HepG2 (cell line): ENCODE measurements around the gene KDM1B. TPM values are rescaled to one million over a fixed set of nuclear protein-coding genes. Genes with fewer than 3 reads are reported as not detected.

ENCODE experiments used
- KDM6A ChIP-seq: IDR thresholded peaks from 2 replicates; pipeline ENCODE4 v1.6.1; 2016; ENCODE audit warnings: low read depth
- MAFF ChIP-seq: IDR thresholded peaks from 2 replicates; pipeline ENCODE4 v1.6.1; 2011; ENCODE audit warnings: low read depth, low read length, improper control_type of control experiment
- MAFK ChIP-seq, 2 experiments: IDR thresholded peaks in 1 of 2; conservative IDR thresholded peaks in 1 of 2; 2 replicates each; pipeline ENCODE4 v1.6.1; 2011; ENCODE audit warnings: improper control_type of control experiment in 2 of 2, low read length in 2 of 2
- POGK ChIP-seq: sonication (generic); formaldehyde crosslinking; conservative IDR thresholded peaks from 2 replicates; pipeline ENCODE4 v1.8.0; 2022; ENCODE audit warnings: mild to moderate bottlenecking, moderate library complexity, missing genetic modification reagents
- REL ChIP-seq: sonication (generic); formaldehyde crosslinking; conservative IDR thresholded peaks from 2 replicates; pipeline ENCODE4 v1.8.0; 2022; ENCODE audit warnings: mild to moderate bottlenecking, missing genetic modification reagents, moderate library complexity
- SAP130 ChIP-seq: IDR thresholded peaks from 2 replicates; pipeline ENCODE4 v1.6.1; 2016; ENCODE audit warnings: low read depth
- SIX4 ChIP-seq: sonication (generic); formaldehyde crosslinking; IDR thresholded peaks from 2 replicates; pipeline ENCODE4 v1.4.0; 2020; ENCODE audit warnings: missing genetic modification reagents
- SRF ChIP-seq: IDR thresholded peaks from 2 replicates; pipeline ENCODE4 v1.6.1; 2011; ENCODE audit warnings: mild to moderate bottlenecking, low read depth, low read length, moderate library complexity
- ZC3H4 ChIP-seq: sonication (generic); formaldehyde crosslinking; IDR thresholded peaks from 2 replicates; pipeline ENCODE4 v1.4.0; 2020; ENCODE audit warnings: missing genetic modification reagents, borderline replicate concordance
- ZNF12 ChIP-seq: sonication (generic); formaldehyde crosslinking; IDR thresholded peaks from 2 replicates; pipeline ENCODE4 v1.5.0; 2020; ENCODE audit warnings: missing genetic modification reagents
- ZNF563 ChIP-seq: sonication (generic); formaldehyde crosslinking; IDR thresholded peaks from 2 replicates; pipeline ENCODE4 v1.8.0; 2022; ENCODE audit warnings: mild to moderate bottlenecking, moderate library complexity, missing genetic modification reagents
- ZNF749 ChIP-seq: sonication (generic); formaldehyde crosslinking; IDR thresholded peaks from 2 replicates; pipeline ENCODE4 v1.8.0; 2022; ENCODE audit warnings: mild to moderate bottlenecking, missing genetic modification reagents, moderate library complexity, borderline replicate concordance
- ZSCAN20 ChIP-seq: sonication (generic); formaldehyde crosslinking; IDR thresholded peaks from 2 replicates; pipeline ENCODE4 v1.4.0; 2020; ENCODE audit warnings: missing genetic modification reagents, mild to moderate bottlenecking, borderline replicate concordance
- polyA plus RNA-seq, 8 experiments: library from polyadenylated mRNA; depleted of rRNA in 3 of 8; stranded (reverse) in 7 of 8; unstranded in 1 of 8; fragments of >200 nt; fragmentation: Illumina TruSeq in 4 of 8; extraction: Trizol in 4 of 8; gene quantifications; 2 replicates each; pipeline versions ENCODE4 v1.2.1 to v1.2.3, GENCODE V29; 2011 to 2016; ENCODE audit warnings: low read depth in 4 of 8, missing spikeins in 1 of 8, mixed read lengths in 1 of 8; ENCODE audit not compliant: insufficient read depth in 1 of 8
- total RNA-seq, 5 experiments: library from RNA; depleted of rRNA; stranded (reverse); fragments of >200 nt; fragmentation: Illumina TruSeq; extraction: Trizol; gene quantifications; 2 replicates each; pipeline ENCODE4 v1.2.3, GENCODE V29; 2016; ENCODE audit warnings: low read depth in 1 of 5
- TF ChIP-seq, protein P1 (sequence below): sonication (generic); formaldehyde crosslinking; IDR thresholded peaks from 2 replicates; pipeline ENCODE4 v1.4.0; 2020; ENCODE audit warnings: low read depth, missing genetic modification reagents
- TF ChIP-seq, protein P2 (sequence below): sonication (generic); formaldehyde crosslinking; IDR thresholded peaks from 2 replicates; pipeline ENCODE4 v1.4.0; 2020; ENCODE audit warnings: mild to moderate bottlenecking, missing genetic modification reagents
- TF ChIP-seq, protein P3 (sequence below), 2 experiments: sonication (generic) in 1 of 2; formaldehyde crosslinking in 1 of 2; IDR thresholded peaks; 2 replicates each; pipeline versions ENCODE4 v1.5.1 to v1.6.1; 2011 to 2020; ENCODE audit warnings: borderline replicate concordance in 1 of 2, low read depth in 1 of 2, low read length in 1 of 2, mild to moderate bottlenecking in 1 of 2, missing genetic modification reagents in 1 of 2, moderate library complexity in 1 of 2

The KDM1B gene
- total and polyA plus RNA-seq, 2 of the 13 experiments (the other 11 are each of a cell fraction or from before 2014, with no cell fraction given): 9.8 to 13.2 TPM

- TF ChIP-seq POGK (CRISPR knock-in tag) (no peak), ZSCAN20 (no peak), ZNF12 (CRISPR knock-in tag) (no peak), ZC3H4 (no peak), SAP130 (CRISPR knock-in tag) (no peak), KDM6A (CRISPR knock-in tag) (no peak), SRF (0 out of 2 replicates have a peak, but pooled peaks have one; percentile 18), SIX4 (CRISPR knock-in tag) (no peak), REL (CRISPR knock-in tag) (no peak), ZNF563 (CRISPR knock-in tag) (no peak), MAFK (conservative IDR thresholded peaks at IDR 0.05 in 1 of 2, IDR thresholded peaks at IDR 0.05 in 1 of 2; ENCODE audit: low read length in 2 of 2) (peak in 1 of 2 experiments; percentile 19; a peak in 1 of 4 replicates), MAFF (0 out of 2 replicates have a peak, but pooled peaks have one; percentile 21), ZNF749 (CRISPR knock-in tag) (no peak)
- TF ChIP-seq, protein P1, sequence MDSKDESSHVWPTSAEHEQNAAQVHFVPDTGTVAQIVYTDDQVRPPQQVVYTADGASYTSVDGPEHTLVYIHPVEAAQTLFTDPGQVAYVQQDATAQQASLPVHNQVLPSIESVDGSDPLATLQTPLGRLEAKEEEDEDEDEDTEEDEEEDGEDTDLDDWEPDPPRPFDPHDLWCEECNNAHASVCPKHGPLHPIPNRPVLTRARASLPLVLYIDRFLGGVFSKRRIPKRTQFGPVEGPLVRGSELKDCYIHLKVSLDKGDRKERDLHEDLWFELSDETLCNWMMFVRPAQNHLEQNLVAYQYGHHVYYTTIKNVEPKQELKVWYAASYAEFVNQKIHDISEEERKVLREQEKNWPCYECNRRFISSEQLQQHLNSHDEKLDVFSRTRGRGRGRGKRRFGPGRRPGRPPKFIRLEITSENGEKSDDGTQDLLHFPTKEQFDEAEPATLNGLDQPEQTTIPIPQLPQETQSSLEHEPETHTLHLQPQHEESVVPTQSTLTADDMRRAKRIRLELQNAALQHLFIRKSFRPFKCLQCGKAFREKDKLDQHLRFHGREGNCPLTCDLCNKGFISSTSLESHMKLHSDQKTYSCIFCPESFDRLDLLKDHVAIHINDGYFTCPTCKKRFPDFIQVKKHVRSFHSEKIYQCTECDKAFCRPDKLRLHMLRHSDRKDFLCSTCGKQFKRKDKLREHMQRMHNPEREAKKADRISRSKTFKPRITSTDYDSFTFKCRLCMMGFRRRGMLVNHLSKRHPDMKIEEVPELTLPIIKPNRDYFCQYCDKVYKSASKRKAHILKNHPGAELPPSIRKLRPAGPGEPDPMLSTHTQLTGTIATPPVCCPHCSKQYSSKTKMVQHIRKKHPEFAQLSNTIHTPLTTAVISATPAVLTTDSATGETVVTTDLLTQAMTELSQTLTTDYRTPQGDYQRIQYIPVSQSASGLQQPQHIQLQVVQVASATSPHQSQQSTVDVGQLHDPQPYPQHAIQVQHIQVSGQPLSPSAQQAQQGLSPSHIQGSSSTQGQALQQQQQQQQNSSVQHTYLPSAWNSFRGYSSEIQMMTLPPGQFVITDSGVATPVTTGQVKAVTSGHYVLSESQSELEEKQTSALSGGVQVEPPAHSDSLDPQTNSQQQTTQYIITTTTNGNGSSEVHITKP: no peak
- TF ChIP-seq, protein P2, sequence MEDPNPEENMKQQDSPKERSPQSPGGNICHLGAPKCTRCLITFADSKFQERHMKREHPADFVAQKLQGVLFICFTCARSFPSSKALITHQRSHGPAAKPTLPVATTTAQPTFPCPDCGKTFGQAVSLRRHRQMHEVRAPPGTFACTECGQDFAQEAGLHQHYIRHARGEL (CRISPR knock-in tag): no peak
- TF ChIP-seq, protein P3, sequence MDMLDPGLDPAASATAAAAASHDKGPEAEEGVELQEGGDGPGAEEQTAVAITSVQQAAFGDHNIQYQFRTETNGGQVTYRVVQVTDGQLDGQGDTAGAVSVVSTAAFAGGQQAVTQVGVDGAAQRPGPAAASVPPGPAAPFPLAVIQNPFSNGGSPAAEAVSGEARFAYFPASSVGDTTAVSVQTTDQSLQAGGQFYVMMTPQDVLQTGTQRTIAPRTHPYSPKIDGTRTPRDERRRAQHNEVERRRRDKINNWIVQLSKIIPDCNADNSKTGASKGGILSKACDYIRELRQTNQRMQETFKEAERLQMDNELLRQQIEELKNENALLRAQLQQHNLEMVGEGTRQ (IDR thresholded peaks at IDR 0.05; ENCODE audit: low read depth, low read length): no peak
- TF ChIP-seq, protein P3 (CRISPR knock-in tag; IDR thresholded peaks at IDR 0.05; ENCODE audit: borderline replicate concordance): no peak
- TF ChIP-seq, all 625 proteins: peak for 4
These were observed 1.9 kb upstream of the KDM1B start (continued) for GRCh38 chr6:18153311-18153703.
